DLD1 (cell line): ENCODE measurements around the gene PRICKLE1.

ENCODE experiments used
- in situ Hi-C: cut with HindIII; loops from 2 replicates; pipeline ENCODE4 v1.10.0; 2017; ENCODE audit warnings: low sequenced_read_pairs

The PRICKLE1 gene

DNA sequence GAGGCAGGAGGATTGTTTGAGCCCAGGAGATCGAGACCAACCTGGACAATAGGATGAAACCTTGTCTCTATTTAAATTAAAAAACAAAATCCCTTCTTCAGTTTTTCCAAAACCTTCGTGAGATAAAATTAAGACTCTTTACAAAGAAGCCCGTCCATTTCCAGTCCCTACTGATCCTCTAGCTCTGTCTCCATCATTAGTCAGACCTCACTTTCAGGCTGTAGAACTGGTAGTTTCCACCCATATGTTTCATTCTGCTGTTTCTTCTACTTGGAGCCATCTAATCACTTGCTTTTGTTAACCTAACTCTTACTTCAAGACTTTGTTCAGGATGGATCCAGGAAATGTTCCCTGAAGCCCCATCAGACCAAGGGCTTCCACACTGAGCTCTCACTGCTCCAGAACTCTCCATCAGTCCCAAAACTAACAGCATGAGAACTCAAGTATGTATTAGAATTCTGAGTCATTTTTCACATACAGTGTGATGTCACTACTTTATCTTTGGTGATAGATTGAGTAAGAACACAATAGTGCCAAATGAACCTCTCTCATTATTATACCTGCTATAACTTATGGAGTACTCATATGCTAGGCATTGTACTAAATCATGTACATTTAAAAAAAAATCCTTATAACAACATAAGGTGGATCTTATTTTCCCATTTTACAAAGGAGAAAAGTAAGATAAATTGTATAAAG is 90.8 kb downstream of the PRICKLE1 start:
- in situ Hi-C loops = loop anchor here (10.0 to 25.0 kb wide), 2 partner anchors 314 to 786 kb away; no protein-coding TSS in a partner anchor

- in situ Hi-C loops = loop anchor here (10.0 to 25.0 kb wide), 2 partner anchors 315 to 788 kb away; no protein-coding TSS in a partner anchor
These were observed 92.7 kb downstream of the PRICKLE1 start for GRCh38 chr12:42496886-42497285.

DNA sequence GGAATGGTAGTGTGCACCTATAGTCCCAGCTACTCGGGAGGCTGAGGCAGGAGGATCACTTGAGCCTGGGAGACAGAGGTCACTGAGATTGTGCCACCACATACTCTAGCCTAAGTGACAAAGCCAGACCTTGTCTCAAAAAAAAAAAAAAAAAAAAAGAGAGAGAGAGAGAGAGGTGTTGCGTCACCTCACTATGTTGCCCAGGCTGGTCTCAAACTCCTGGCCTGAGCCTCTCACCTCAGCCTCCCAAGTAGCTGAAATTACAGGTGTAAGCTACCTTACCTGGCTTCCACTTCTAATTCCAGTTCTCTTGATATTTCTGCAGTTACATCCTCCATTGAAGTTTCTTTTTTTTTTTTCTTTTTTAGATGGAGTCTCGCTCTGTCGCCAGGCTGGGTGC is 94.3 kb downstream of the PRICKLE1 start:
- in situ Hi-C loops = loop anchor here (10.0 to 25.0 kb wide), 2 partner anchors 317 to 790 kb away; no protein-coding TSS in a partner anchor

- in situ Hi-C loops = loop anchor here (10.0 to 25.0 kb wide), 2 partner anchors 320 to 793 kb away; no protein-coding TSS in a partner anchor
These were observed 97.3 kb downstream of the PRICKLE1 start for GRCh38 chr12:42492267-42492666.

GRCh38 chr12:42490261-42490842 is 99.2 kb downstream of the PRICKLE1 start:
- in situ Hi-C loops = loop anchor here (10.0 to 25.0 kb wide), 2 partner anchors 322 to 794 kb away; no protein-coding TSS in a partner anchor

DNA sequence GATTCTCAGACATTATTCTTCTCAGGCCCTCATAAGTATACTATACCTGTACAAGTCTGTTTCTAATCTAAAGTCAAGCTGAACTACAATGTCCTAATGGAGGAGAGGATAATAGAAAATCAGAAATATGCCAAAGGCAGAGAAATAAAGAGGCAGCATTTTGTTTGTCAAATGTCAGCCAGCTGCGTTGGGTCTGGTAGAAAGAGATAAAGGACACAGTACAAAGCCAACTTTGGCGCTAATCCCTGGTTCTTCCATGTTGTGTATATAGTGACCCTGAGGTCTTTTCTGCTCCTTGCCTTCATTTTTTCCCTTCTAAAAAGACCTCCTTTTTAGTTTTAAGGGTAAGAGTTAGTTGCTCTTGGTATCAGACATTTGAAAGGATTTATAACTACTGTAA is 103.1 kb downstream of the PRICKLE1 start:
- in situ Hi-C loops = loop anchor here (25.0 kb wide), 1 partner anchor 326 kb away; no protein-coding TSS in a partner anchor

DNA sequence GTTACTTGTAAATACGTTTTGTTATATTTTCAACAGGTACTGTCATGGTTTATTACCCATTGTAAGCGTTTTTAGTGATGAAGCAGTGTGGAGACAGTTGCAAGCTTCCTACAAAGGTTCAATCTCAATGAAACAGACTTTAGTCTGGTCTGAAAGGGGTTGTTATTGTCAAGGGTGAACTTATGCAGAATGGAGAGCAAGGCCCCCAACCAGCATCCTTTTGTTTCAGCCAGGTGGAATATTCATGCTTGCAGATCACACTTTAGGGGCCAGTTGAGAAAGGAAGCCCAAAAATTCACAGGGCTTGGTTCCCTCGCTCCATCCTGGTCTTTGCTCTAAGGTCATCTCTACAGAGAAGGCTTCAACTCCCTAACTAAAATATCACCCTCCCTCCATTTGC is 103.7 kb downstream of the PRICKLE1 start:
- in situ Hi-C loops = loop anchor here (25.0 kb wide), 1 partner anchor 326 kb away; no protein-coding TSS in a partner anchor

DNA sequence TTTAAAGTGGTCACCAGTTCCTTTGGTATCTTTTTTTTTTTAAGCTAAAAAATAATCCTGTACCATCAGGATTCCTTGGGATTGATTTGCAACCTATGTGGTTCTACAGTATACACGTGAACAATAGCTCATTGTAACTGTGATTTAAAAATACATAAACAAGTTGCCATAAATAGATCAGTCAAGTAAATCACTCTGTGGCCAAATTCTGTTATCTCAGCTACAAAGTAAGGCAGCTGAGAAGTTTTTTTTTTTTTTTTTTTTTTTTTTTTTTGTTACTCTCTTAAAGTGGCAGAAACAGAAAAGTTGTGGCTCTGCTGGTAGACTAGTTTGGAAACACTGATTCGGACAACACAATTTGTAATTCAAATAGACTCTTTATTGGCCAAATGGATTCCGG is 104.5 kb downstream of the PRICKLE1 start:
- in situ Hi-C loops = loop anchor here (25.0 kb wide), 1 partner anchor 327 kb away; no protein-coding TSS in a partner anchor

- in situ Hi-C loops = loop anchor here (25.0 kb wide), 1 partner anchor 329 kb away; no protein-coding TSS in a partner anchor
These were observed 106.1 kb downstream of the PRICKLE1 start for GRCh38 chr12:42483521-42483790.

DNA sequence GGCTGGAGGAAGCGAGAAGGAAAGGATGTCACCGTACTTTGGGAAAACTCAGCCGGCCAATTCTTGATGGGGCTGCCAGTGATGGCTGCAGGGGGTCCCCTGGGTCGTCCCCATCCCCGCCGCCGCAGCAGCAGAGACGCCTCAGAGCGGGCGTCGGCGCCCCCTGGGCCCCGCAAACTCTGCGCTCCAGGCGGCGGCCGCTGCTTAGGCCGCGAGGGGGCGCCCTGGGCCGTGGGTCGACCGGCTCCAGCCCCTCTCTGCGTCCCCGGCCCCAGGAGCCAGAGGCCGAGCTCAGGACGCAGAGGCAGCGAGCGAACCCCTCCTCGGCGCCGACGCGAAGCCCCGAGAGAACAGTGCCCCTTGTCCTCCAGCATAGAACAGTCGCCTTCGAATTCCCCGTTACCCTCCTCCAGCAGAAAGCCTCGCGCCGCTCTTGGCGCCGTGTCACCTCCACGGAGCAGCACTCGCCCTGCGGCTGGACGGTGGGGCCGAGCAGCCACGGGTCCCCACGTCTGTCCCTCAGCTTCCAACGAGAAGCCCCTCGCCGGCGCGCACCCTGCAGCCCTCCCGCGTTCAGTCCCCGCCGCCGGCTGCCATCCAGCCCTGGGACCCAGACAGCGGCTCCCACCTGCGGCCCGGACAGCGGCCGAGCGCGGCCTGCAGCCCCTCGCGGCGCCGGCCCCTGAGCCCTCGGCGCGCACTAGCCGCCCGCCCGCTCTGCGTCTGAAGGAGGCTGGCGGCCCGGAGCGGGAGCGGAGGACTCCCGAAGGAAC is 106.6 kb downstream of the PRICKLE1 start:
- in situ Hi-C loops = loop anchor here (25.0 kb wide), 1 partner anchor 329 kb away; no protein-coding TSS in a partner anchor

DNA sequence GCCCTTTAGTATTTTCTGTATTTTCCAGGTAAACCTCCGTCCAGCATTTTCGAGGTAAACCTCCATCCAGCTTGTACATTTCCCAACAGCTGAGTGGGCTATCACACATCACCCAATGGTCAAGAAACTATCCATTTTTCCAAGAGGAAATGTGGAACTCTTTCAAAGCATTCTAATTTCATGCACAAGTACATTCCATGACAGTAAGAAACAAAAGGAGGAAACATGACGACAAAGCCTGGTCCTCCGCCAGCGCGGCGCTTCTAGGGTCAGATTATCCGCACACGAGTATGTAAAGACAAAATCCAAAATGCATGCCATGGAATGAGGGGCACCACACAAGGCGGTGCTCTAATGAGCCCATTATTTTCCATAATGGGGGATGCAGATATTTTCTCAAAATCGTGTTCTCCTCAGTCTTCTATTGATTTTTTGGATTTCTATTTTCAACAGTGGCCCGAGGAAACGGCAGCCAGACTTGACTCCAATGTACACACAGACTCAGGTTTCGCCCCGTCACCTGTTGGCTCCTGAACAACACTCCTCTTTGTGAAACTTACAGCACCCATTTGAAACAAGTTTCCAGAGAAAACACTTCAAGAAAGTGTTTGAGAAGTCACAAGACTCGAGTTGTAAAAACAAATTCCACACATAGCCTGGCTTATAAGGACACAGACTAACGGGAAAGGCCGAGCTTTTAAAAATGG is 107.4 kb downstream of the PRICKLE1 start:
- in situ Hi-C loops = loop anchor here (25.0 kb wide), 1 partner anchor 330 kb away; no protein-coding TSS in a partner anchor

- in situ Hi-C loops = loop anchor here (25.0 kb wide), 1 partner anchor 331 kb away; no protein-coding TSS in a partner anchor
These were observed 108.2 kb downstream of the PRICKLE1 start for GRCh38 chr12:42481368-42481767.

DNA sequence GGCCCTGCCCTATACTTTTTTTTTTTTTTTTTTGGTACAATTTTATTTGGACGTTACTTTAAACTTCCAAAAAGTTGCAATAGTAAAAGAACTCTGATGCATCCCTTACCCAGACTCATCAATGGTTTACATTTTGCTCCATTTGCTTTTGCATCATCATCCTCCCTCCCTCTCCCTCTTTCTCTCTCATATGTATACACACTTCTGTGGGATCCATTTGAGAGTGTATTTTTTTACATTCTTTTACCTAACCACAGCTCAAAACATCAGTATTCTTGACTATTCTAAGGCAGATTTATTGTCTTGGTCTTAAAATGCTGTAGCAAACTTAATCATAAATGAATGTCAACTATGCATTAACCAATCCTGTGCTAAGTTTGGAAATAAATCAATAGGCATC is 111.6 kb downstream of the PRICKLE1 start:
- in situ Hi-C loops = loop anchor here (25.0 kb wide), 1 partner anchor 334 kb away; no protein-coding TSS in a partner anchor

DNA sequence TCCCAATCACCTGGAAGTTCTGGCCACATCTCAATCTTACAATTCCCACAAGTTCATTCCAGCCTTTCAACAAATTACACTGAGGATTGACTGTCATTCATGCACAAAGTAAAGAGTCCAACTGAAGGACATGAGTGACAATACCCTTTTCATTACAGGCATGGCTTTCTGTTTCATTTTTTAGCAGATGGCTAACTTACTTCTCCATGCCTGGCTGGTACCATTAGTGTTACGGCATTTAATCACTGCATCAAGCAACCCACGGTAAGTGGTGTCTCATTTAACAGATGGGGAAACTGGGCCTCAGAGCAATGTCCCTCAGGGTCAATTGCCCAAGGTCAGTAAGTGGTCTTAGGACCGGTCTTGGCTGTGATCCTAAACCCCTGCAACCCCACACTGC is 114.4 kb downstream of the PRICKLE1 start:
- in situ Hi-C loops = loop anchor here (25.0 kb wide), 1 partner anchor 337 kb away; no protein-coding TSS in a partner anchor

DNA sequence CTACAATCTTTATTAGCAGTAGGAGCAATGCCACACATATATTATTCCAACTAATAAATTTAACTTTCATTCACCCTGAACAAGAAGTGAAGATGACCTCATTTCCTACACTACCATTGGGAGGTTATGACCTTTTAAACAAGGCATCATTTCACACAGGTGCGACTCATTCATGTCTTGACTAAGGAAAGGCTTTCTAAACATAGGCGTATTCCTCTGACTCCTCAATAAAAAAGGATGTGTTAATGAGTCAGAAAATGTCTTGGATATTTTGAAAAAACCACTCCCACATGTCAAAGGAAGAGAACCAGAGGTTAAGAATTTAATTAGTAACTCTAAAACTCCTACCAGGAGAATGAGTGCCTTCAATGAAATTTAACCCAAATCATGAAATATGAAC is 115.2 kb downstream of the PRICKLE1 start:
- in situ Hi-C loops = no loop called here

- in situ Hi-C loops = no loop called here
These were observed 116.0 kb downstream of the PRICKLE1 start for GRCh38 chr12:42473561-42473960.

DNA sequence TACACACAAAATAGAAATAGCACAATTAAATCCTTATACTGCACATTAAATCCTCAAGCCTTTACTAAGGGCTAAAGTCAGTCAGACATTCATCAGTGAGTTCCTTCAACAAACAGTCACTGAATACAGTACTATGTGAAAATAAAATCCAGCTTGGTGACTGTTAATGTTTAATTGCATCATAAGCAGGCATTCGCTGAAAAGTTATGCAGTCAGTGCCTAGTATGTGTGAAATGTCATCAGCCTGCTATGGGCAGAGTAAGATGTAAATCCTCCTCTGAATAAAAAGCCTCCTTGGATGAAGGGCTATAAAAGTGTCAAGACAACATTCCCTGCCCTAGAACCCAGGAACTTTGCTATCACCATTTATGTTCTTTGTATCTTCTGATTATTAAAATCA is 116.4 kb downstream of the PRICKLE1 start:
- in situ Hi-C loops = no loop called here

- in situ Hi-C loops = no loop called here
These were observed 117.2 kb downstream of the PRICKLE1 start for GRCh38 chr12:42472376-42472775.

- in situ Hi-C loops = no loop called here
These were observed 120.0 kb downstream of the PRICKLE1 start for GRCh38 chr12:42469355-42470175.

DNA sequence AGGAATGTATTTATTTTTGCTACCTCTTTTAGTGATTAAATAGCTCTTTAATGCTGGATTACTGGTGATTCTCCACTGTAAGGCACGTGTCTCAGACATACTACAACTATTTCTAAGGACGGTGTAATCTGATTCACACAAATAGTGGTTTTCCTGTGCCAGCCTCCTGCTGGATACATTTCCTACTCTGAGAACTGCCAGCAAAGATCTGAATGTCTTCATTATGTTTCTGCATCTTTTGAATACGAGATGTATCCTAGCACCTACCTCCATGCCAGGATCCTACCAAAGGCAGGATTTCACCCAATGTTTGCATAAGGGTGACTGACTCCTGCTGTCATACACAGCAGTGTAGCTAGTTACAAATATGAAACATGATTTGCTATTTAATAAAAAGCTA is 120.6 kb downstream of the PRICKLE1 start:
- in situ Hi-C loops = no loop called here
